ENCODE measurements around the gene ADGRV1.
"Not testable (repeated sequence)": the region's sequence is repeated elsewhere in the genome, so short reads cannot be mapped to it uniquely, and the experiment has no call there.

The ADGRV1 gene

GRCh38 chr5:90834711-90835110 lies 276.1 kb downstream of the ADGRV1 start:
- DNase-seq: no peak

GRCh38 chr5:90843443-90843842 lies 284.8 kb downstream of the ADGRV1 start:
- no peak for DNase-seq

- no peak for DNase-seq
These were observed 286.3 kb downstream of the ADGRV1 start for GRCh38 chr5:90844931-90845330.

GRCh38 chr5:90845723-90846554 lies 287.3 kb downstream of the ADGRV1 start:
- DNase-seq: no peak

GRCh38 chr5:90847606-90848005 lies 289.0 kb downstream of the ADGRV1 start:
- not testable (repeated sequence) for DNase-seq

- DNase-seq: no peak
These were observed 291.3 kb downstream of the ADGRV1 start for GRCh38 chr5:90849939-90850338.

GRCh38 chr5:90852531-90852930 lies 293.9 kb downstream of the ADGRV1 start:
- DNase-seq: no peak

GRCh38 chr5:90853750-90854149 lies 295.2 kb downstream of the ADGRV1 start:
- no peak for DNase-seq

GRCh38 chr5:90854169-90854568 lies 295.6 kb downstream of the ADGRV1 start:
- no peak for DNase-seq

- DNase-seq: no peak
These were observed 296.9 kb downstream of the ADGRV1 start for GRCh38 chr5:90855296-90856010.

- no peak for DNase-seq
These were observed 303.4 kb downstream of the ADGRV1 start for GRCh38 chr5:90861843-90862586.

GRCh38 chr5:90865180-90865579 lies 306.6 kb downstream of the ADGRV1 start:
- no peak for DNase-seq

GRCh38 chr5:90866333-90866732 lies 307.7 kb downstream of the ADGRV1 start:
- DNase-seq: no peak

- DNase-seq: no peak
These were observed 308.5 kb downstream of the ADGRV1 start for GRCh38 chr5:90866915-90867731.

- DNase-seq: no peak
These were observed 310.2 kb downstream of the ADGRV1 start for GRCh38 chr5:90868799-90869198.

- DNase-seq: no peak
These were observed 312.9 kb downstream of the ADGRV1 start for GRCh38 chr5:90871391-90871991.

- DNase-seq: no peak
These were observed 314.5 kb downstream of the ADGRV1 start for GRCh38 chr5:90873033-90873517.

- no peak for DNase-seq
These were observed 315.5 kb downstream of the ADGRV1 start for GRCh38 chr5:90874066-90874465.

GRCh38 chr5:90875456-90875855 lies 316.9 kb downstream of the ADGRV1 start:
- DNase-seq: no peak

- DNase-seq: no peak
These were observed 317.8 kb downstream of the ADGRV1 start for GRCh38 chr5:90876366-90876765.

- DNase-seq: no peak
These were observed 318.5 kb downstream of the ADGRV1 start for GRCh38 chr5:90877049-90877448.

- DNase-seq: no peak
These were observed 319.5 kb downstream of the ADGRV1 start for GRCh38 chr5:90878081-90878480.

Measured in activated effector memory CD4-positive, alpha-beta T cell treated with Interleukin-2 at 50 U/mL for 16 hours (primary cell).